HL-60 (cell line): ENCODE data around the gene ANKRD13A.

ENCODE experiments used
- DNase-seq, 2 experiments: peaks; one replicate each; pipeline ENCODE4 v3.0.0-alpha.2; 2010 to 2020; ENCODE audit warnings: low read depth in 1 of 2, low spot score in 1 of 2
- H3K27ac ChIP-seq: fragments of 250-450 bp; sonication (Bioruptor Pico); replicated peaks from 2 replicates; pipeline ENCODE4 v1.5.1; 2020; ENCODE audit warnings: mild to moderate bottlenecking, moderate library complexity
- H3K27me3 ChIP-seq: fragments of 250-450 bp; sonication (Bioruptor Pico); 2 replicates; pipeline ENCODE4 v1.5.1; 2021; ENCODE audit warnings: mild to moderate bottlenecking, moderate library complexity; ENCODE audit not compliant: insufficient read depth, poor library complexity, severe bottlenecking
- H3K4me3 ChIP-seq: replicated peaks from 2 replicates; pipeline ENCODE4 v1.5.1; 2011; ENCODE audit warnings: mild to moderate bottlenecking, control low read depth, low read length; ENCODE audit not compliant: insufficient read depth
- GABPA ChIP-seq: IDR thresholded peaks from 2 replicates; pipeline ENCODE4 v1.6.1; 2012; ENCODE audit warnings: low read depth
- POLR2AphosphoS5 ChIP-seq: IDR thresholded peaks from 2 replicates; pipeline ENCODE4 v1.6.1; 2012; ENCODE audit warnings: low read depth
- SPI1 ChIP-seq: IDR thresholded peaks from 2 replicates; pipeline ENCODE4 v1.6.1; 2012; ENCODE audit warnings: low read depth, mild to moderate bottlenecking, borderline replicate concordance
- TF ChIP-seq, protein P1 (sequence below): IDR thresholded peaks from 2 replicates; pipeline ENCODE4 v1.6.1; 2012; ENCODE audit warnings: low read depth; ENCODE audit not compliant: insufficient replicate concordance
- TF ChIP-seq, protein P2 (sequence below): IDR thresholded peaks from one replicate; pipeline ENCODE4 v1.5.1; 2011; ENCODE audit warnings: low read length, control low read depth, inconsistent platforms; ENCODE audit not compliant: insufficient read depth

ANKRD13A gene

DNA sequence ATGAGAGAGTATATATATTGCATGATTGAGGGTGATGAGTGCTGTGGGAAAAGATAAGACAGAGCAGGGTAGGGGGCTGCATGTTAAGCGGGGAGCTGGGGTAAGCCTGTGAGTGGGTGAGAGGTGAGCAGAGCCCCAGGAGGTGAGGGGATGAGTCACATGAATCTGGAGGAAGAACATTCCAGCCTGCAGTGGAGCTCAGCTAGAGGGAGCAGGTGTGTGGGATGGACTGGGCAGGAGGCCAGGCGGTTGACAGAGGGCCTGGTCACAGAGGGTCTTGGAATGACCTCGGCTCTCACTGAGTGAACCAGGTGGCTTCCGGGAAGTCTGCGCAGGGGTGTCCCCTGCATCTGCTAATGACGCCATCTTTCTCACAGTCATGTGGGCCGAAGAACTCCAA is 47.5 kb upstream of the ANKRD13A start:
- TF ChIP-seq, protein P1, sequence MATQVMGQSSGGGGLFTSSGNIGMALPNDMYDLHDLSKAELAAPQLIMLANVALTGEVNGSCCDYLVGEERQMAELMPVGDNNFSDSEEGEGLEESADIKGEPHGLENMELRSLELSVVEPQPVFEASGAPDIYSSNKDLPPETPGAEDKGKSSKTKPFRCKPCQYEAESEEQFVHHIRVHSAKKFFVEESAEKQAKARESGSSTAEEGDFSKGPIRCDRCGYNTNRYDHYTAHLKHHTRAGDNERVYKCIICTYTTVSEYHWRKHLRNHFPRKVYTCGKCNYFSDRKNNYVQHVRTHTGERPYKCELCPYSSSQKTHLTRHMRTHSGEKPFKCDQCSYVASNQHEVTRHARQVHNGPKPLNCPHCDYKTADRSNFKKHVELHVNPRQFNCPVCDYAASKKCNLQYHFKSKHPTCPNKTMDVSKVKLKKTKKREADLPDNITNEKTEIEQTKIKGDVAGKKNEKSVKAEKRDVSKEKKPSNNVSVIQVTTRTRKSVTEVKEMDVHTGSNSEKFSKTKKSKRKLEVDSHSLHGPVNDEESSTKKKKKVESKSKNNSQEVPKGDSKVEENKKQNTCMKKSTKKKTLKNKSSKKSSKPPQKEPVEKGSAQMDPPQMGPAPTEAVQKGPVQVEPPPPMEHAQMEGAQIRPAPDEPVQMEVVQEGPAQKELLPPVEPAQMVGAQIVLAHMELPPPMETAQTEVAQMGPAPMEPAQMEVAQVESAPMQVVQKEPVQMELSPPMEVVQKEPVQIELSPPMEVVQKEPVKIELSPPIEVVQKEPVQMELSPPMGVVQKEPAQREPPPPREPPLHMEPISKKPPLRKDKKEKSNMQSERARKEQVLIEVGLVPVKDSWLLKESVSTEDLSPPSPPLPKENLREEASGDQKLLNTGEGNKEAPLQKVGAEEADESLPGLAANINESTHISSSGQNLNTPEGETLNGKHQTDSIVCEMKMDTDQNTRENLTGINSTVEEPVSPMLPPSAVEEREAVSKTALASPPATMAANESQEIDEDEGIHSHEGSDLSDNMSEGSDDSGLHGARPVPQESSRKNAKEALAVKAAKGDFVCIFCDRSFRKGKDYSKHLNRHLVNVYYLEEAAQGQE, result no peak
- TF ChIP-seq GABPA (no peak), POLR2AphosphoS5 (no peak)
- Histone ChIP-seq H3K27ac (no peak overlapping the region), H3K27me3 (no peaks in the 10 kb centered on the region), H3K4me3 (no peak overlapping the region)
- DNase-seq, result no peak

DNA sequence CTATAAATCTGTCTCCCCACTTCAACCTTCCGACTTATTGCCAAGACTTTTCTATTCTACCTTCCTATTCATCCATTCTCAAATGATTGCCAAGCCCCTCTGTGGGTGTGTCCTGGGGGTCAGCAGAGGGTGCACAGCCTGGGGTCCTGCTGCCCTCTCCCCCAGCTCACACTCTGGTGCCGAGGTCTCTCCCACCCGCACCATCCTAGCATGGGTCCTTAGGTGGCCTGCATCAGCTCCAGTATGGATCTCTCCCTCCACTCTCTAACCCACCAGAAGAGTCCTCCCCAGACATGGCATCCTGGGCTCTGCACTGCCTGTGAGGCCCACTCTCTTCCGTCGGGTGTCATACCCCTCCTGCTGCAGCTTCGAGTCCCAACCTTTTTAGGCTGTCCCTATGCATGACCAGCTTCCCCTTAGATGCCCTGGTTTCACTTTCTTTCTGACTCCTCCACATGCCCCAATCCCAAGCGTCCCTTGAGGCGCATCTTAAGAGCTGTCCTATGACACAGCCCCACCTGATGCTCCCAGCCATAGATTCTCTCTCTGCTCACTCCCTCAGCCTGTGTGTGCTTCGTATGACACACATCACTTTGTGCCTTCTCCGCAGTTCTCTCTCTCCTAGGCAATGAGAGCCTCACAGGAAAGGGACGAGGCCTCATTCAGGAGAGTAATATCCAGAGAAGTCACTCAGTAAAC is 46.9 kb upstream of the ANKRD13A start:
- no peaks in the 10 kb centered on the region for H3K27me3 ChIP-seq
- H3K4me3 ChIP-seq, result no peak overlapping the region
- H3K27ac ChIP-seq, result no peak overlapping the region
- DNase-seq, result no peak
- TF ChIP-seq, protein P1, result no peak
- TF ChIP-seq SPI1 (no peak), GABPA (no peak), POLR2AphosphoS5 (no peak)
- TF ChIP-seq, protein P2, sequence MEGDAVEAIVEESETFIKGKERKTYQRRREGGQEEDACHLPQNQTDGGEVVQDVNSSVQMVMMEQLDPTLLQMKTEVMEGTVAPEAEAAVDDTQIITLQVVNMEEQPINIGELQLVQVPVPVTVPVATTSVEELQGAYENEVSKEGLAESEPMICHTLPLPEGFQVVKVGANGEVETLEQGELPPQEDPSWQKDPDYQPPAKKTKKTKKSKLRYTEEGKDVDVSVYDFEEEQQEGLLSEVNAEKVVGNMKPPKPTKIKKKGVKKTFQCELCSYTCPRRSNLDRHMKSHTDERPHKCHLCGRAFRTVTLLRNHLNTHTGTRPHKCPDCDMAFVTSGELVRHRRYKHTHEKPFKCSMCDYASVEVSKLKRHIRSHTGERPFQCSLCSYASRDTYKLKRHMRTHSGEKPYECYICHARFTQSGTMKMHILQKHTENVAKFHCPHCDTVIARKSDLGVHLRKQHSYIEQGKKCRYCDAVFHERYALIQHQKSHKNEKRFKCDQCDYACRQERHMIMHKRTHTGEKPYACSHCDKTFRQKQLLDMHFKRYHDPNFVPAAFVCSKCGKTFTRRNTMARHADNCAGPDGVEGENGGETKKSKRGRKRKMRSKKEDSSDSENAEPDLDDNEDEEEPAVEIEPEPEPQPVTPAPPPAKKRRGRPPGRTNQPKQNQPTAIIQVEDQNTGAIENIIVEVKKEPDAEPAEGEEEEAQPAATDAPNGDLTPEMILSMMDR, result no peak

DNA sequence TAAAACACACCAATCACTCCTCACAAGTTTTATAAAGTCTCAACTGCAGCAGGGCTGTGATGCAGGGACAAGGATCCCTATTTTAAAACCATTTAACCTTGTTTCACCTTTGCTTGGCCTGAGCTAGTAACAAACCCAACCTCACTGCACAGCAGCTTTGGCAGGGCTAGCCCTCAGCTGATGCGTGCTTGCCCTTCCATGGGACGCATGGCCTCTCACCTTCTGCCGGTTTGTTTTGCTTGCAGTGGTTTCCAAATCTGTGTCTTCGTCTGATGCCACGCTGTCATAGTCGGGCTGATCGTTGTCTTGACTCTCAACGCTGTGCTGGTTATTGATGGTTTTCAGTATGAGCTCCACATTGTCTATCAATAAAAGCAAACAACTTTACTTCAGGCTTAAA is 46.4 kb upstream of the ANKRD13A start:
- no peak for DNase-seq
- Histone ChIP-seq H3K27me3 (no peaks in the 10 kb centered on the region), H3K27ac (no peak overlapping the region), H3K4me3 (no peak overlapping the region)
- TF ChIP-seq, protein P1, result no peak
- TF ChIP-seq, protein P2, result no peak
- no peak for TF ChIP-seq SPI1
- no peak for TF ChIP-seq POLR2AphosphoS5
- no peak for TF ChIP-seq GABPA
